ENCODE data around the gene UGT1A5. TPM values are rescaled to one million over a fixed set of nuclear protein-coding genes. Genes with fewer than 3 reads are reported as not detected.
A peak's percentile ranks its signal among the peaks of the same experiment; 100 is the strongest.

The UGT1A5 gene
- total RNA-seq, 3 donors from 2014 or later: not detected

DNA sequence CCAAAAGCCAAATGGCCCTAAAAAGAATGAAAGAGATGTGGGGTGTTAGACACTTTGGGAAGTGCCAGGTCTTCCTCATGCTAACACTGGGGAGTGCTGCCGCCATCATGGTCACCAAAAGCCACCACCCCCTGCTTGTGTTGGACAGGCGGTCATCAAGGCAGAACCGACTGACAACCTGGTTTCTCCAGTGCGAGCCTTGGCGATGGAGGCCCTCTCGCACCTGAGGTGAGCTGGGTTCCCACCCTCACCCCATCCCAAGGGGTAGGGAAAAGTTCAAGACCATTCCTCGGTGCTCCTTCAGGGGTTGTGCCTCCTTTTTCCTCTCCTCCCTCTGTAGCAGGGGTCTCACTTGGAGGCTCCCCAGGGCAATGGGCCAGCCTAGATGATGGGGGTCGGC is 99.0 kb downstream of the UGT1A5 start:
- no peak for DNase-seq (ENCODE audit: low spot score in 2 of 2)
- H3K4me1 ChIP-seq: no peaks in the 10 kb centered on the region
- H3K27ac ChIP-seq: no peak overlapping the region
- H3K9me3 ChIP-seq: no peaks in the 10 kb centered on the region
- intact Hi-C loops (cut with DNase I; ENCODE audit: low total_unique reads): no loop called here
- no peaks in the 10 kb centered on the region for H3K27me3 ChIP-seq
- no peak overlapping the region for H3K4me3 ChIP-seq
- H3K36me3 ChIP-seq: no peaks in the 10 kb centered on the region
- TF ChIP-seq, protein P1, sequence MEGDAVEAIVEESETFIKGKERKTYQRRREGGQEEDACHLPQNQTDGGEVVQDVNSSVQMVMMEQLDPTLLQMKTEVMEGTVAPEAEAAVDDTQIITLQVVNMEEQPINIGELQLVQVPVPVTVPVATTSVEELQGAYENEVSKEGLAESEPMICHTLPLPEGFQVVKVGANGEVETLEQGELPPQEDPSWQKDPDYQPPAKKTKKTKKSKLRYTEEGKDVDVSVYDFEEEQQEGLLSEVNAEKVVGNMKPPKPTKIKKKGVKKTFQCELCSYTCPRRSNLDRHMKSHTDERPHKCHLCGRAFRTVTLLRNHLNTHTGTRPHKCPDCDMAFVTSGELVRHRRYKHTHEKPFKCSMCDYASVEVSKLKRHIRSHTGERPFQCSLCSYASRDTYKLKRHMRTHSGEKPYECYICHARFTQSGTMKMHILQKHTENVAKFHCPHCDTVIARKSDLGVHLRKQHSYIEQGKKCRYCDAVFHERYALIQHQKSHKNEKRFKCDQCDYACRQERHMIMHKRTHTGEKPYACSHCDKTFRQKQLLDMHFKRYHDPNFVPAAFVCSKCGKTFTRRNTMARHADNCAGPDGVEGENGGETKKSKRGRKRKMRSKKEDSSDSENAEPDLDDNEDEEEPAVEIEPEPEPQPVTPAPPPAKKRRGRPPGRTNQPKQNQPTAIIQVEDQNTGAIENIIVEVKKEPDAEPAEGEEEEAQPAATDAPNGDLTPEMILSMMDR (IDR thresholded peaks at IDR 0.05): no peak

DNA sequence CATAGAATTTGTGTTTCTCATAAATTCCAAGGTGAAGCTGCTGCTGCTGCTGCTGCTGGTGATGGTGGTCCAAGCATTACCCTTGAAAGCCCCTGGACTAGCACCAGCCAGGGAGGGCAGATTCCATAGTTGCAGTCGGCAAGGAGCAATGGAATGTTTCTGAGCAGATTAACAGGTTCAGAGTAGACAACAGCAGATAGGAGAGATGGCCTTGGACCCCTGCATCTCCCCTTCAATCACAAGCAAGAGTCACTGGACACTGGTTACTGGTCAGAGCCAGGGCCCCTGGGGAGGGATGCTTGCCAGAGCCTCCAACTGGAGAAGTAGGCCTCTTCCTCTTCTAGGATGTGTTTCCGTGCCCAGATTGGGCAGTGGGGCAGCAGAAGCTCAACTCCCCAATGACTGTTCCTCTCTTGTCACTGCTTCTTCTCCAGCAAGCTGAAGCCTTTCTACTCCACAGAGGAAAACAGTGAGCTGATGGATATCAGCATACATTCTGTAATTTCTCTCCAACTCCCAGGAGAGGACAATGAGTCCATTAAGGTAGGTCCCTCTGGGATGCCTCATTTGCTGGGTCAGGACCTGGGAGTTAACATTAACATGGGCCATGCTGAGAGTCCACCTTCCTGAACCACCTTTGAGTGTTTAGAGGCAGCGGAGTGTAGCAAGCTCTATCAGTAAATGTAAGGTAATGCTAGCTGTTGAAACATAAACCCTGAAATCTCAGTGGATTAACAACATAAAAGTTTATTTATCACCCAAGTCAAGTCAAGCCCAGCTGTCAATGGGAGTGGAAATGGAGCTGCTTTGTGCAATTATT is 100.7 kb downstream of the UGT1A5 start:
- Histone ChIP-seq H3K9me3 (no peaks in the 10 kb centered on the region), H3K27me3 (no peaks in the 10 kb centered on the region), H3K4me1 (no peaks in the 10 kb centered on the region), H3K4me3 (no peak overlapping the region), H3K27ac (no peak overlapping the region), H3K36me3 (no peaks in the 10 kb centered on the region)
- intact Hi-C loops (cut with DNase I; ENCODE audit: low total_unique reads): no loop called here
- TF ChIP-seq, protein P1 (IDR thresholded peaks at IDR 0.05): no peak
- TF ChIP-seq POLR2A (IDR thresholded peaks at IDR 0.05): no peak
- DNase-seq (ENCODE audit: low spot score in 2 of 2): no peak

DNA sequence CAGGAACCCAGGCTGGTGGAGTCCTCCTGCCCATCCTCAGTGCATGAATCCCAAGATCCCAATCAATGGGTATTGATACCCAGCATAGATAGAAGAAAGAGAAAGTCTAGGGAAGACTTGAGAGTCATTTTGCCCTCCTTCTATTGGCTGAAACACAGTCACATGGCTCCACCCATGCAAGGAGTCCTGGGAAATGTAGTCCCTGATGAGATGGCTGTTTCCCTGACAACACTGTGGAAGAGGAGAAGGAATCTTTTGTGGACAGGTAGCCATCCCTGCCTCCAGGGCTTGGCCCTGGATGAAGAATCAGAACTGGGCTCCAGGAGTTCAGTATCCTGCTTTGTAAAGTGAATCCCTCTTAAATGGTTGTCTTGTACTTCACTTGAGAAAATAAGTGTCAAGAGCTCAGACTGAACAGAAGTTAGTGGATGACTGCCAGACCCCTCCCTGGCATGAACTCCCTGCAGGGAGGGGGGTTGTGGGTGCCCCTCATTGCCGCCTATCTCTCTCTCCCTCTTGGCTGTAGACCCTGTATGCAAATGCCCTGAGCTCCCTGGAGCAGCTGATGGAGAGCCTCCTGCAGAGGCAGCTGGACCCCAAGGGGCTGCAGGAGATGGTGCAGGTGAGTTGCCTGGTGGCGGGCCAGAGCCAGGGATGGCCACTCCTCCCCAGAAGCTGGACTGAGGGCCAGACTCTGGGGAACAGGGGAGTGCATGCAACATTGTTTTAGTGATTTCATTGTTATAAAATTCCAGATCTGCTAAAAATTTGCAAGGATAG is 101.5 kb downstream of the UGT1A5 start:
- H3K27me3 ChIP-seq: no peaks in the 10 kb centered on the region
- no peak overlapping the region for H3K27ac ChIP-seq
- TF ChIP-seq POLR2A (IDR thresholded peaks at IDR 0.05) (no peak), POLR2AphosphoS5 (IDR thresholded peaks at IDR 0.05) (no peak)
- TF ChIP-seq, protein P1 (IDR thresholded peaks at IDR 0.05): no peak
- no peaks in the 10 kb centered on the region for H3K36me3 ChIP-seq
- peak in 1 of 2 donors; percentile 15 for DNase-seq (ENCODE audit: low spot score in 2 of 2)
- H3K9me3 ChIP-seq: no peaks in the 10 kb centered on the region
- no peak overlapping the region for H3K4me3 ChIP-seq
- H3K4me1 ChIP-seq: no peaks in the 10 kb centered on the region
- intact Hi-C loops (cut with DNase I; ENCODE audit: low total_unique reads): no loop called here

DNA sequence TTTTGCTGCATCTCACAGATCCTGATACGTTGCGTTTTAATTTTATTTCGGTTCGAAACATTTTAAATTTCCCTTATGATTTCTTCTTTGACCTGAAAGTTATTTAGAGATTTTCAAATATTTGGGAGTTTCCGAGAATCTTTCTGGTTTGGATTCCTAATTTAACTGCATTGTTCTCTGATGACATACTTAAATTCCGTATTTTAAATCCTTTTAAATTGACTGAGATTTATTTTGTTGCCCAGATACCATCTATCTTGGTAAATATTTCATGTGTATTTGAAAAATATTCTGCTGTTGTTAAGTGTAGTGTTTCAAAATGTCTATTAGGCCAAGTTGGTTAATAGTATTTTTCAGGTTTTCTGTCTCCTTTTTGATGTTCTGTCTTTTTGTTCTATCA is 103.2 kb downstream of the UGT1A5 start:
- Histone ChIP-seq H3K4me1 (no peaks in the 10 kb centered on the region), H3K4me3 (no peak overlapping the region), H3K27me3 (no peaks in the 10 kb centered on the region), H3K9me3 (no peaks in the 10 kb centered on the region), H3K36me3 (no peaks in the 10 kb centered on the region), H3K27ac (no peak overlapping the region)
- intact Hi-C loops (cut with DNase I; ENCODE audit: low total_unique reads): loop anchor here (5.0 kb wide), 1 partner anchor 66 kb away; no protein-coding TSS in a partner anchor
- no peak for DNase-seq (ENCODE audit: low spot score in 2 of 2)
- TF ChIP-seq, protein P1 (IDR thresholded peaks at IDR 0.05): no peak
- TF ChIP-seq POLR2AphosphoS5 (IDR thresholded peaks at IDR 0.05) (no peak), POLR2A (IDR thresholded peaks at IDR 0.05) (no peak)

DNA sequence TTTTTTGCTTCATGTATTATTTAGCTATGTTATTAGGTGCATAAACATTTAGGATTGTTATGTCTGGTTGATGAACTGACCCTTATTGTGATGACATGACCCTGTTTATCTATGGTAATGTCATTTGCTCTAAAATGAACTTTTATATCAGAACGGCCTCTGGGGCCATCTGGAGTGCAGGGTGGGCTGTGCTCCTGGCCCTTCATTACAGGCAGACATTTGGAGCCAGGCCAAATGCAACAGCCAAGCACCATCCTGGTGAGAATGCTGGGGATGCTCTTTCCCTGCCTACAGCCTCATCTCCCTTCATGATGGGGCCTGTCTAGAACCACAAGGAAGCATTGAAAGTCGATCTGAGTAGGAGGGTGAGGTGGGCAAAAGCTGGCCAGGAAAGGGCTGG is 103.6 kb downstream of the UGT1A5 start:
- intact Hi-C loops (cut with DNase I; ENCODE audit: low total_unique reads): loop anchor here (5.0 kb wide), 1 partner anchor 66 kb away; no protein-coding TSS in a partner anchor
- peak in 1 of 2 donors; percentile 12 for DNase-seq (ENCODE audit: low spot score in 2 of 2)
- Histone ChIP-seq H3K4me3 (no peak overlapping the region), H3K27me3 (no peaks in the 10 kb centered on the region), H3K27ac (no peak overlapping the region), H3K4me1 (no peaks in the 10 kb centered on the region), H3K36me3 (no peaks in the 10 kb centered on the region), H3K9me3 (no peaks in the 10 kb centered on the region)
- TF ChIP-seq POLR2AphosphoS5 (IDR thresholded peaks at IDR 0.05): no peak
- no peak for TF ChIP-seq POLR2A (IDR thresholded peaks at IDR 0.05)
- TF ChIP-seq, protein P1 (IDR thresholded peaks at IDR 0.05): no peak
